OCI-LY1 (cell line): Measurements from ENCODE around the gene C11orf21.

Experiments used
- CTCF ChIP-seq: fragments of 200-600 bp; sonication (generic), shearing (Covaris generic); IDR thresholded peaks from 2 replicates; pipeline ENCODE4 v1.5.1; 2017; ENCODE audit warnings: mild to moderate bottlenecking, antibody characterized with exemption, low read length, moderate library complexity, mixed read lengths
- EZH2 ChIP-seq: fragments of 200-600 bp; sonication (generic), shearing (Covaris generic); IDR thresholded peaks from 2 replicates; pipeline ENCODE4 v1.8.0; 2017; ENCODE audit warnings: borderline replicate concordance, mixed run types, mild to moderate bottlenecking, antibody characterized with exemption, low read length, moderate library complexity, mixed read lengths

- no peak for TF ChIP-seq CTCF
- TF ChIP-seq EZH2: no peak
These were observed 14.6 kb downstream of the C11orf21 start for GRCh38 chr11:2287091-2287490.
